NCI-H1436 (cell line): ENCODE measurements around the gene TRAPPC12.
"Not testable (repeated sequence)": the region's sequence is repeated elsewhere in the genome, so short reads cannot be mapped to it uniquely, and the experiment has no call there.

ENCODE experiments used
- DNase-seq: peaks from one replicate; lab custom pipeline; 2025; lab: John Stamatoyannopoulos, UW

The TRAPPC12 gene

DNA sequence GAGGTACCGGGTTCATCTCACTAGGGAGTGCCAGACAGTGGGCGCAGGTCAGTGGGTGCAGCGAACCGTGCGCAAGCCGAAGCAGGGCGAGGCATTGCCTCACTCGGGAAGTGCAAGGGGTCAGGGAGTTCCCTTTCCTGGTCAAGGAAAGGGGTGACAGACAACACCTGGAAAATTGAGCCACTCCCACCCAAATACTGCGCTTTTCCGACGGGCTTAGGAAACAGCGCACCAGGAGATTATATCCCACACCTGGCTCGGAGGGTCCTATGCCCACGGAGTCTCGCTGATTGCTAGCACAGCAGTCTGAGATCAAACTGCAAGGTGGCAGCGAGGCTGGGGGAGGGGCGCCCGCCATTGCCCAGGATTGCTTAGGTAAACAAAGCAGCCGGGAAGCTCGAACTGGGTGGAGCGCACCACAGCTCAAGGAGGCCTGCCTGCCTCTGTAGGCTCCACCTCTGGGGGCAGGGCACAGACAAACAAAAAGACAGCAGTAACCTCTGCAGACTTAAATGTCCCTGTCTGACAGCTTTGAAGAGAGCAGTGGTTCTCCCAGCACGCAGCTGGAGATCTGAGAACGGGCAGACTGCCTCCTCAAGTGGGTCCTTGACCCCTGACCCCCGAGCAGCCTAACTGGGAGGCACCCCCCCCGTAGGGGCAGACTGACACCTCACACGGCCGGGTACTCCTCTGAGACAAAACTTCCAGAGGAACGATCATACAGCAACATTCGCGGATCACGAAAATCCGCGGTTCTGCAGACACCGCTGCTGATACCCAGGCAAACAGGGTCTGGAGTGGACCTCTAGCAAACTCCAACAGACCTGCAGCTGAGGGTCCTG lies 9.9 kb upstream of the TRAPPC12 start:
- DNase-seq = not testable (repeated sequence)

GRCh38 chr2:3376821-3377220 lies 2.7 kb upstream of the TRAPPC12 start:
- no peak for DNase-seq

DNA sequence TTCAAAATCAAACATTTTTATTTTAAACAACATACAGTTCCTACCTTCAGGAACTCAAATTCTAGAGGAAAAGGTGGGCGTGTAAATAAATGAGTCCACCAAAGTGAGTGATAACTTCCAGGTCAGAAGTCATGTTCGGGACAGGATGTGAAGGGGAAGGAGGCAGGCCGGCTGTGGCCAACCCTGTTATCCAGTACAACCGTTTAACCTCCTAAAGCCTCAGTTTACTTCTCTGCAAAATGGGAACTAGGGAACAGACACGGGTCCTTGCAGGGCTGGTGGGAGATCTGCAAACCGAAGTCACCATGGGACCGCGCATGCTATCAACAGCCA lies 2.2 kb upstream of the TRAPPC12 start:
- DNase-seq = no peak

DNA sequence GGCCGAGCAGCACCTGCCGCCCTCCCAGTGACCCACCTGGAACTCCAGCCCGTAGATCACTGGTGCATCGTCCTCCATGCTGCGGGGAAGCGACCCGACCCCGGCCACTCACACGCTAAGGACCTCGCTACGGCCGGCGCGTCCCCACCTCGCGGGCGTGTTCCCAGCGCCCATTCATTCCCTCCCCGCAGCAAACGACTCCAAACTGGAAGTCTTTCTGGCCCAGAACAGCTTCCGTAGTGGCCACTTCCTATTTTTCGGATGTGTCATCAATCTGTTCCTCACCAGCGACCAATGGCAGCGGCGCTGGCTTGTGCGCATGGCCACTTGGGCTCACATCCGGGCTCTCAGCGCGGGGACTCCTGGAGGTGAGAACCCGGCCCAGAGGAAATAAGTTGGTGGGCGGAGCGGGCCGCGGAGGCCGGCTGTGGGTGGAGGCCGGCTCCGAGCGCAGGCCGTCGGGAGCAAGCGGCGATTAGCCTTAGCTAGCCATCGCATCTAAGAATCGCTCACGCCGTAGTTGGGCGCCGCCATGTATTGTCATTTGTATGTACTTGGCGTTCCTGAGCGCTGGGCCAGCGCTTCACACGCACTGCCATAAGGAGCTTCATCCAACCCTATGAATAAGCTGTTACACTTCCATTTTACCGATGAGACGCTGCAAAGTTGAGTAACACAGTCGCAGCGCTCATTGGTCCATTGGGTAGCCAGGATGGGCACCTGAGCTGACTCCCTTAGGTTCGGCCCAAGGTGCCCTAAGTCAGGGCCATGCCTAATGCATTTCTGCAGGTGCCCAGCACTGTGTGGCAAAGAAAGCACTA lies 1.7 kb upstream of the TRAPPC12 start, which contains the start of gene EIPR1:
TSS of gene EIPR1 (minus strand) at position 207 of the 821 bp plus-strand sequence. CDS start at position 78, 129 bp downstream.
- peak; percentile 94 for DNase-seq

- no peak for DNase-seq
These were observed 201 bp upstream of the TRAPPC12 start for GRCh38 chr2:3379339-3379646.

GRCh38 chr2:3386448-3386958 lies 7.0 kb downstream of the TRAPPC12 start:
- DNase-seq = no peak

- no peak for DNase-seq
These were observed 7.5 kb downstream of the TRAPPC12 start for GRCh38 chr2:3387011-3387410.

DNA sequence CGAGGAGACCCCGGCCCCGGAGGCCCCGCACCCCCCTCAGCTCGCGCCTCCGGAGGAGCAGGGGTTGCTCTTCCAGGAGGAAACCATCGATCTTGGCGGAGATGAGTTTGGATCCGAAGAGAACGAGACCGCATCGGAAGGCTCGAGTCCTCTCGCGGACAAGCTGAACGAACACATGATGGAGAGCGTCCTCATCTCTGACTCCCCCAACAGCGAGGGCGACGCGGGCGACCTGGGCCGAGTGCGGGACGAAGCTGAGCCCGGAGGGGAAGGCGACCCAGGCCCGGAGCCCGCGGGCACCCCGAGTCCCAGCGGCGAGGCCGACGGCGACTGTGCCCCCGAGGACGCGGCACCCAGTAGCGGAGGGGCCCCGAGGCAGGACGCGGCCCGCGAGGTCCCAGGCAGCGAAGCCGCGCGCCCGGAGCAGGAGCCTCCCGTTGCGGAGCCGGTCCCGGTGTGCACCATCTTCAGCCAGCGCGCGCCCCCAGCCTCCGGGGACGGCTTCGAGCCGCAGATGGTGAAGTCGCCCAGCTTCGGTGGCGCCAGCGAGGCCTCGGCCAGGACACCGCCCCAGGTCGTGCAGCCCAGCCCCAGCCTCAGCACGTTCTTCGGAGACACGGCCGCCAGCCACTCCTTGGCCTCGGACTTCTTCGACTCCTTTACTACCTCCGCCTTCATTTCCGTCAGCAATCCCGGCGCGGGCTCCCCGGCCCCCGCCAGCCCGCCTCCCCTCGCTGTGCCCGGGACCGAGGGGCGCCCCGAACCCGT lies 8.3 kb downstream of the TRAPPC12 start:
- no peak for DNase-seq

- no peak for DNase-seq
These were observed 8.9 kb downstream of the TRAPPC12 start for GRCh38 chr2:3388412-3388738.

GRCh38 chr2:3389193-3389592 lies 9.7 kb downstream of the TRAPPC12 start:
- no peak for DNase-seq

GRCh38 chr2:3390041-3390440 lies 10.5 kb downstream of the TRAPPC12 start:
- DNase-seq = no peak

DNA sequence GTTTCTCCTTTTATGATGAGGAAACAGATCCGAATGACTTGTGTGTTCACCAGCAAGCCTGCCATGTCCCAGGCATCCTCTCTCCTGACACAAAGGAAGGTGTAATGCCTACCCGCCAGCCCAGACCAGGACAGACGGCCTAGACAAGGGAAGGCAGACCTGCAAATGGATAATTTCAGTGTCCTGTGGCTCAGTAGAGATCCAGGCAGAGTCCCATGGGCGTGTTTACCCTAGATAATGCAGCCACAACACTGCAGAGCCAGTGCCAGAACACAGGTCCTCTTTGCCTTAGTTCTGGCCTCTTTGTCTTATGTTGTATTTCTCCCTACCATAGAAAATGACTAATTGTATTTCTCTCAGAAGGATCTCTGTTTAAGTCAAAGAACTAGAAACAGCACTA lies 12.7 kb downstream of the TRAPPC12 start:
- DNase-seq = no peak

GRCh38 chr2:3396920-3397559 lies 17.5 kb downstream of the TRAPPC12 start:
- DNase-seq = no peak

DNA sequence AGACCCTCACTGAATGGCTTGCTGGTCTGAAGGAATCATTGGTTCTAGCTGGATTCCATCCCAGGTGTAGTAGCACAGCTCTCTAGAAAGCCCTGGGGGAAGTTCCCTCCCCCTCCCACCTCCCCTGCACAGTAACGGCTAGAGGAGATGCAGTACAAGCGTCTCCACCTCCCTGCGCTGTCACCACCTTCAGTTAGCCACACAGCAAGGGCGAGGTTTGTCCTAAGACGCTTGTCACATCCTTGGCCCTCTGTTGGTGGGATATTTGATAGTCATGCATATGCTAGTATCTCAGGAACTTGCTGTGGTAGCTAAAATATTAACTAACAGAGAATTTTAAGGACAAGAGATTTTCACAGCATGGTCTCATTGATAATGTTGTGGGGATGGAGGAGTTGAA lies 19.4 kb downstream of the TRAPPC12 start:
- no peak for DNase-seq

- DNase-seq = no peak
These were observed 19.9 kb downstream of the TRAPPC12 start for GRCh38 chr2:3399381-3399780.

- no peak for DNase-seq
These were observed 20.3 kb downstream of the TRAPPC12 start for GRCh38 chr2:3399829-3400228.

DNA sequence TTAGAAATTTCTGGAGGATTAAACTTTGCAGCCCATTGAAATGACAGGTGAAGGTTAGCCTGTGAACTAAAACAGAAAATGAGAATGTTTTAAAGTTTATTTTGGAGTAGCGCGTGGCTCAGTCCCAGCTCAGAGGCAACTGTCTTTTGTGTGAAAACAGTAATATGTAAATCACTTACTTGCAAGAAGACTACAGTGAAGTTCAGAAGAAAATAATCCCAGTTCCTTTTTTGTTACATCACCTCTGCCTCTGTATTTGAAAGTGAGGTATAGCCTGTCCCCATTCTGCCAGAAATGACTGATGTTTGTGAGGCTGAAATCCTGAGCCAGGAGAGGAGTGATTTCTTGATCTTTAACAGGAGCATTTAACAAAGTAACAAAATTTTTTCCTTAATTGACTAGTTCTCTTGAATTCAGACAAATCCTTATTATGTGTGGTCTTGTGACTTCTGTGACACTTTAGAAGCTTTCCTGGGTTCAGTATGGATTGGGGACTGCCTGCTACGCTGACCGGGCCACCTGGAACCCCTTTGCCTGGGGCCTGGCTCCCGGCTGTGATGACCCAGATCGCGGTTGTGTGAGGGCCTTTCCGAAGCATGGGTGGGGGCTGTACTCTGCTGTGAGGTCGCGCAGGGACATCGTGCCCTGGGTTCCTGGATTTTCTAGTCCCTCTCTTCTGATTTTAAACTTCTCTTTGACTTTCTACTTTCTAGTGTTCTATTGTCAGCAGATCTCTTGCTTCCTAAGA lies 24.3 kb downstream of the TRAPPC12 start:
- DNase-seq = no peak

DNA sequence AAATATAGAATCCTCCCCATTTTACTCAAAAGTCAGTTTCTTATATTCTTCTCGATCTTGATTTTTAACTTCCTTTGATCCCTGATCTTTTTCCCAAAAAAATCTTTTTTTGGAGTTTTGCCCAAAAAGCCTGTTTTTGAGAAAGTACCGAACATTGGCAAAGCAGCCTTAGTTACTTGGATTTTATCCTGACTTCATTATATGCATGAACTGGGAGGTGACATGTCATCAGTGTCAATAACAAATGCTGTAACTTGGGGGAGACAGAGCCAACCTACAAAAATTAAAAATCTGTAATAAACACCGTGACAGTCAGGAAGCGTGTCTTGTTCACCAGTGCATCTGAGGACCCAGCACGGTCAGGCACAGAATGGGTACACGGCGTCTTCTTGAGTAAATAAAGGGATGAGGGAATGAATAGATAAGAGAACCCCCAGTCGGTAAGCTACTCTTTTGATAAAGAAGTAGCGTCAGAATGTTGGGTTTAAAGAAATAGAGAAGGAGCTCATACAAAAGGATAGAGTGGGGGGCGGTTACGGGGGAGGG lies 24.9 kb downstream of the TRAPPC12 start:
- DNase-seq = no peak

GRCh38 chr2:3405307-3405706 lies 25.8 kb downstream of the TRAPPC12 start:
- DNase-seq = no peak

DNA sequence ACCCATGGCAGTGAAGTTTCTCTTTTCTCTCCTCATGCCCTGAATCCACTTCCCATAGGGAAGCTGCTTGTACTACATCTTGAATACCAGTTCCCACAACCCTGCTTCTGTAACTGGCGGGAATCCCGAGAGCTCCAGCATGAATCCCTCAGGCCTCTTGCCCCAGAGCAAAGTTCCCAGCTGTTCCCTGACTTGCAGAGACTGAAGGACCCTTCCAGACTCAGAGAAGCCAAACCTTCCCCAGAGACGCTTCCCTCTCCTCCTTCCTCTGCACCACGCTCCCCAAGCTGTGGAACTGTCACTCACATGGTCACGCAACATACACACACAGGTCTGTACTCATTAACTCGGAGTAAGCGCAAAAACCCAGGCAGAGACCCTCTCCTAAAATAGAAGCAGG lies 26.4 kb downstream of the TRAPPC12 start:
- DNase-seq = no peak

DNA sequence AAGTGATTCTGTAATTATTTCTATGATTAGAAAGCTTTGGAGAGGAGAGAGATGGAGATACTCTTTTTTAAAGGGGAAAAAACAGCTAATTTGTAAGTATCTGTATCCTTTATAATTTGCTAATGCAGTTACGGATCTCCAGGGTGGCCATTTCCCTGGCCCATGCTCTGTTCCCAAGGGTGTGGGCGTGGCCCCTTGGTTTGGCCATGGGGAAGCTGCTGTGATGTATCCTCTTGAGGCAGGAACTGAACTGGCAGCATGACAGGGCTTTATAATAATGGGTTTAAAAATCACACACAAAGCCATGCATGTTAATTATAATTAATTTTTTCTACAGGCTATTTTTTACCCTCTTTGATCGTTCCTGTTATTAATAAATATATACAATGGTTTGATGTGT lies 27.0 kb downstream of the TRAPPC12 start:
- DNase-seq = no peak
